ENCODE data around the gene MSL1. TPM values are rescaled to one million over a fixed set of nuclear protein-coding genes. Genes with fewer than 3 reads are reported as not detected.

The MSL1 gene
- total and polyA plus RNA-seq, 2 of the 13 experiments (the other 11 are each of a cell fraction or from before 2014, with no cell fraction given), result 63.8 to 88.5 TPM

DNA sequence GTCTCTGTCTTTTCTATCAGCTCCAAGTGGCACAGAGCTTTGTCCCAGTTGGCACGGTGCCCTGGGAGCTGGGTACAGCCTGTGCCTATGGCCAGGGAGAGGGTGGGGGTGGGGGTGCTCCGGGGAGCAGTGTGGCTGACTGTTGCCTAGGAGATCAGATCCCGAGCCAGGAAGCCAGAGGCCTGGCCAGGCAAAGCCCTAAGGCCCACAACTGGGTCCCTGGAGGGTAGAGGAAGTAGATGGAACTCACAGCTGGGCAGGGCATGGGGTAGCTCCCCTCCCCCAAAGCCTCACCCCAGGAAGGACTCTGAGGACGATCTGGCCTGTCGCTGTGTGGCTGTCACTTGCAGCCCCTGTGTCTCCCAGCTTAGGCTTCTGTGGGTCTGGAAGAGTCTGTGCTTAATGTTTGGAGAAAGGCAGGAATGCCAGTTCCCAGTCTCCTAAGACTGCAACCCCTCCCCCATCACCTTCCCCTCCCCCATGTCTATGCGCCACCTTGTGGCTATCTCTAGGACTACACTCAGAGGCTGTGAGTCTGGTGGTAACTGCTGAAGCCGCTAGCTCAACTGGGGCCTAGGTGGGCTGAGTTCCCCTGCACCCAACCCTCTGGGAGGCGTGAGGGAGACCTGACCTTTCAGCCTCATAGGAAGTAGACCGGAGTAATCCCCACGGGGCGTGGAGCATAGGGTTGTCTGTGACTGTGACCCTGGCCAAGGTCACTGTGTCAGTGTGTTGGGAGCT is 46.4 kb upstream of the MSL1 start (continued):
- TF ChIP-seq ZXDC (CRISPR knock-in tag; IDR thresholded peaks at IDR 0.05) (no peak), ZNF607 (CRISPR knock-in tag; IDR thresholded peaks at IDR 0.05; ENCODE audit: borderline replicate concordance) (peak; percentile 5), ZSCAN31 (CRISPR knock-in tag; IDR thresholded peaks at IDR 0.05; ENCODE audit: low read depth) (peak; percentile 32; the same call in 1 of the 2 replicates), GMEB1 (CRISPR knock-in tag; IDR thresholded peaks at IDR 0.05; ENCODE audit: borderline replicate concordance) (no peak; the same call in 1 of the 2 replicates), FOXO1 (CRISPR knock-in tag; IDR thresholded peaks at IDR 0.05) (no peak), TCF12 (IDR thresholded peaks at IDR 0.05) (no peak), TCF12 (CRISPR knock-in tag; IDR thresholded peaks at IDR 0.05) (no peak), JUNB (CRISPR knock-in tag; IDR thresholded peaks at IDR 0.05; ENCODE audit: borderline replicate concordance) (no peak), RXRA (CRISPR knock-in tag; IDR thresholded peaks at IDR 0.05) (peak; percentile 89), KDM5B (CRISPR knock-in tag; IDR thresholded peaks at IDR 0.05; ENCODE audit: borderline replicate concordance) (peak; percentile 58; the same call in 1 of the 2 replicates), SKIL (CRISPR knock-in tag; IDR thresholded peaks at IDR 0.05; ENCODE audit: borderline replicate concordance) (peak; percentile 86), TFDP2 (CRISPR knock-in tag; IDR thresholded peaks at IDR 0.05) (no peak), MYC (CRISPR knock-in tag; IDR thresholded peaks at IDR 0.05; ENCODE audit: borderline replicate concordance) (peak; percentile 14; the same call in 1 of the 2 replicates), ISX (CRISPR knock-in tag; conservative IDR thresholded peaks at IDR 0.05) (no peak)
- TF ChIP-seq, protein P1, sequence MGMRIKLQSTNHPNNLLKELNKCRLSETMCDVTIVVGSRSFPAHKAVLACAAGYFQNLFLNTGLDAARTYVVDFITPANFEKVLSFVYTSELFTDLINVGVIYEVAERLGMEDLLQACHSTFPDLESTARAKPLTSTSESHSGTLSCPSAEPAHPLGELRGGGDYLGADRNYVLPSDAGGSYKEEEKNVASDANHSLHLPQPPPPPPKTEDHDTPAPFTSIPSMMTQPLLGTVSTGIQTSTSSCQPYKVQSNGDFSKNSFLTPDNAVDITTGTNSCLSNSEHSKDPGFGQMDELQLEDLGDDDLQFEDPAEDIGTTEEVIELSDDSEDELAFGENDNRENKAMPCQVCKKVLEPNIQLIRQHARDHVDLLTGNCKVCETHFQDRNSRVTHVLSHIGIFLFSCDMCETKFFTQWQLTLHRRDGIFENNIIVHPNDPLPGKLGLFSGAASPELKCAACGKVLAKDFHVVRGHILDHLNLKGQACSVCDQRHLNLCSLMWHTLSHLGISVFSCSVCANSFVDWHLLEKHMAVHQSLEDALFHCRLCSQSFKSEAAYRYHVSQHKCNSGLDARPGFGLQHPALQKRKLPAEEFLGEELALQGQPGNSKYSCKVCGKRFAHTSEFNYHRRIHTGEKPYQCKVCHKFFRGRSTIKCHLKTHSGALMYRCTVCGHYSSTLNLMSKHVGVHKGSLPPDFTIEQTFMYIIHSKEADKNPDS (CRISPR knock-in tag; IDR thresholded peaks at IDR 0.05), result no peak; the same call in 1 of the 2 replicates
- TF ChIP-seq, protein P2, sequence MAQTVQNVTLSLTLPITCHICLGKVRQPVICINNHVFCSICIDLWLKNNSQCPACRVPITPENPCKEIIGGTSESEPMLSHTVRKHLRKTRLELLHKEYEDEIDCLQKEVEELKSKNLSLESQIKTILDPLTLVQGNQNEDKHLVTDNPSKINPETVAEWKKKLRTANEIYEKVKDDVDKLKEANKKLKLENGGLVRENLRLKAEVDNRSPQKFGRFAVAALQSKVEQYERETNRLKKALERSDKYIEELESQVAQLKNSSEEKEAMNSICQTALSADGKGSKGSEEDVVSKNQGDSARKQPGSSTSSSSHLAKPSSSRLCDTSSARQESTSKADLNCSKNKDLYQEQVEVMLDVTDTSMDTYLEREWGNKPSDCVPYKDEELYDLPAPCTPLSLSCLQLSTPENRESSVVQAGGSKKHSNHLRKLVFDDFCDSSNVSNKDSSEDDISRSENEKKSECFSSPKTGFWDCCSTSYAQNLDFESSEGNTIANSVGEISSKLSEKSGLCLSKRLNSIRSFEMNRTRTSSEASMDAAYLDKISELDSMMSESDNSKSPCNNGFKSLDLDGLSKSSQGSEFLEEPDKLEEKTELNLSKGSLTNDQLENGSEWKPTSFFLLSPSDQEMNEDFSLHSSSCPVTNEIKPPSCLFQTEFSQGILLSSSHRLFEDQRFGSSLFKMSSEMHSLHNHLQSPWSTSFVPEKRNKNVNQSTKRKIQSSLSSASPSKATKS (CRISPR knock-in tag; IDR thresholded peaks at IDR 0.05), result no peak
